K562 (cell line): Measurements from ENCODE around the gene NPC1L1. TPM values are rescaled to one million over a fixed set of nuclear protein-coding genes. Genes with fewer than 3 reads are reported as not detected.
A peak's percentile ranks its signal among the peaks of the same experiment; 100 is the strongest.

ENCODE experiments used
- CCAR2 ChIP-seq: fragments of 200-400 bp; formaldehyde crosslinking; IDR thresholded peaks from 2 replicates; pipeline ENCODE4 v1.6.1; 2017; ENCODE audit warnings: mild to moderate bottlenecking, low read depth, low read length
- ELF1 ChIP-seq: fragments of 200-800 bp; sonication (Bioruptor generic); IDR thresholded peaks from 2 replicates; pipeline ENCODE4 v1.6.1; 2016; ENCODE audit warnings: missing genetic modification characterization, missing compliant biosample characterization
- HEY1 ChIP-seq: fragments of 250-450 bp; sonication (Bioruptor Pico); IDR thresholded peaks from 2 replicates; pipeline ENCODE4 v1.5.0; 2020; ENCODE audit warnings: mild to moderate bottlenecking, moderate library complexity, borderline replicate concordance
- MCM2 ChIP-seq: fragments of 450-650 bp; IDR thresholded peaks from 2 replicates; pipeline ENCODE4 v1.6.1; 2017; ENCODE audit warnings: low read depth, mild to moderate bottlenecking
- MYBL2 ChIP-seq, 2 experiments: fragments of 450-650 bp in 1 of 2; sonication (generic) in 1 of 2; formaldehyde crosslinking in 1 of 2; IDR thresholded peaks; 2 replicates each; pipeline versions ENCODE4 v1.6.1 to v1.8.1; 2017 to 2022; ENCODE audit warnings: borderline replicate concordance in 1 of 2, inconsistent platforms in 1 of 2, low read depth in 1 of 2, mild to moderate bottlenecking in 1 of 2, missing genetic modification reagents in 1 of 2, moderate library complexity in 1 of 2
- POLR2AphosphoS5 ChIP-seq: IDR thresholded peaks from 2 replicates; pipeline ENCODE4 v1.6.1; 2011; ENCODE audit warnings: mild to moderate bottlenecking, low read depth, low read length, moderate library complexity; ENCODE audit not compliant: control insufficient read depth, insufficient read depth
- ZNF232 ChIP-seq: sonication (generic); formaldehyde crosslinking; IDR thresholded peaks from 2 replicates; pipeline ENCODE4 v1.8.0; 2022; ENCODE audit warnings: mild to moderate bottlenecking, missing genetic modification reagents
- ZNF384 ChIP-seq: IDR thresholded peaks from 2 replicates; pipeline ENCODE4 v1.6.1; 2012; ENCODE audit warnings: low read depth, low read length, improper control_type of control experiment
- ZNF57 ChIP-seq: fragments of 450-650 bp; formaldehyde crosslinking; IDR thresholded peaks from 2 replicates; pipeline ENCODE4 v1.4.0; 2020; ENCODE audit warnings: mild to moderate bottlenecking, moderate library complexity
- ZNF764 ChIP-seq: fragments of 250-450 bp; sonication (Bioruptor Pico); IDR thresholded peaks from 2 replicates; pipeline ENCODE4 v1.4.0; 2020; ENCODE audit warnings: low read depth, mild to moderate bottlenecking, moderate library complexity
- ZNF79 ChIP-seq: fragments of 250-450 bp; sonication (Bioruptor Pico); IDR thresholded peaks from 2 replicates; pipeline ENCODE4 v1.4.0; 2020; ENCODE audit warnings: low read depth, mild to moderate bottlenecking, moderate library complexity
- ZNF830 ChIP-seq: fragments of 250-450 bp; sonication (Bioruptor Pico); IDR thresholded peaks from 2 replicates; pipeline ENCODE4 v1.5.0; 2021; ENCODE audit warnings: mild to moderate bottlenecking
- polyA plus RNA-seq, 8 experiments: library from polyadenylated mRNA; depleted of rRNA in 4 of 8; stranded (reverse) in 5 of 8; unstranded in 3 of 8; fragments of >200 nt; fragmentation: Nextera tagmentation in 2 of 8; fragmentation: Illumina TruSeq in 1 of 8; extraction: Ambion mirVana in 2 of 8; extraction: Trizol in 1 of 8; gene quantifications; 2 replicates each; pipeline versions ENCODE4 v1.2.1 to v1.2.3, GENCODE V29; 2011 to 2014; ENCODE audit warnings: inconsistent platforms in 1 of 8, missing spikeins in 1 of 8
- total RNA-seq, 7 experiments: library from RNA; depleted of rRNA in 6 of 7; stranded (reverse); fragments of >200 nt in 6 of 7; fragmentation: Illumina TruSeq in 2 of 7; extraction: Trizol in 2 of 7; gene quantifications; 2 replicates each; pipeline versions ENCODE4 v1.2.1 to v1.2.3, GENCODE V29; 2011 to 2021; ENCODE audit warnings: low replicate concordance in 1 of 7
- TF ChIP-seq, protein P1 (sequence below), 2 experiments: fragments of 200-800 bp in 1 of 2; sonication (Bioruptor generic) in 1 of 2; sonication (generic) in 1 of 2; formaldehyde crosslinking in 1 of 2; IDR thresholded peaks in 1 of 2; conservative IDR thresholded peaks in 1 of 2; 2 replicates each; pipeline versions ENCODE4 v1.5.0 to v1.6.1; 2016 to 2020; ENCODE audit warnings: missing compliant biosample characterization in 1 of 2, missing genetic modification characterization in 1 of 2, missing genetic modification reagents in 1 of 2
- TF ChIP-seq, protein P2 (sequence below): fragments of 250-450 bp; sonication (Bioruptor Pico); IDR thresholded peaks from 2 replicates; pipeline ENCODE4 v1.8.0; 2021; ENCODE audit warnings: mild to moderate bottlenecking, moderate library complexity
- TF ChIP-seq, protein P3 (sequence below): sonication (generic); formaldehyde crosslinking; IDR thresholded peaks from 2 replicates; pipeline ENCODE4 v1.8.0; 2023; ENCODE audit warnings: mild to moderate bottlenecking, missing genetic modification reagents
- TF ChIP-seq, protein P4 (sequence below): fragments of 250-450 bp; sonication (Bioruptor Pico); IDR thresholded peaks from 2 replicates; pipeline ENCODE4 v1.5.0; 2021; ENCODE audit warnings: mild to moderate bottlenecking, borderline replicate concordance

The NPC1L1 gene
- total and polyA plus RNA-seq, 9 of the 15 experiments (the other 6 are each of a cell fraction or from before 2014, with no cell fraction given): 0.01 to 0.18 (median 0.07) TPM; not detected in 4

DNA sequence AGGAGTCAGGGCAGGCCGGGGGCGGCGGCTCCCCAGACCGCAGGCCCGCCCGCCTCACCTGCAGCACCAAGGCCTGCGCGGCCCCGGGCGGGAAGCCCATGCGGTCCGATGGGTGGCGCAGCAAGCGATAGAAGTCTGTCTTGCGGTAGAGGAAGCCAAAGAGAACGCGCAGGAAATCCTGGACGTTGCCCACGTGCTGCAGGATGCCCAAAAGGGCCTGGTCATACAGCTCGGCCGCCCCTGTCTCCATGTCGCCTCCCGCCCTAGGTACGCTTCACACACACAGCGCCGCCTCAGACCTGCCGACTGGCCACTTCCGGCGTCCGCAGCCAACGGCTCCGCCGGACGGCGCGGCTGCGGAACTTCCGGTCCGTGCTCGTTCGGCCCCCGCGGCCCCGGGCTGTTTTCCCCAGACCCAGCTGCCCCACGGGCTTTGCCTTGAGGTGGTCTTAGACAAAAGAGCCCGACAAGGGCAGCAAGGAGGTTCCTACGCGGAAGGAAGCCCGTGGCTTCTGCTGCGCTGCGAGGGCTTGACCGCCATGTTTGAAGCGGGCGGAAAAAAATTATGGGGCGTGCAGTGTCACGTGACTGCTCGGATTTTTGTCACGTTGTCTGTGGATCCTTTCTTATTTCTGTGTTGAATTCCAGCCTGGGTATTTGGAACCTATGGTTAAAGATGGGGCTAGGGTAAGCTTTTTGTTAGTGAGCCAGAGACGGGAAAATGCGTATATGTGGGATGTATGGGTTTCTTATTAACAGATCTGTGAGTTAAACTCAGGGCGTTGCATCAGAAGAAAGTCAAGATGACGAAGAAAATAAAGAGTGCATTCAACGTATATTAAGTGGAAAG is 50.6 kb downstream of the NPC1L1 start, which contains the start of gene NUDCD3 (continued):
- TF ChIP-seq, protein P1, sequence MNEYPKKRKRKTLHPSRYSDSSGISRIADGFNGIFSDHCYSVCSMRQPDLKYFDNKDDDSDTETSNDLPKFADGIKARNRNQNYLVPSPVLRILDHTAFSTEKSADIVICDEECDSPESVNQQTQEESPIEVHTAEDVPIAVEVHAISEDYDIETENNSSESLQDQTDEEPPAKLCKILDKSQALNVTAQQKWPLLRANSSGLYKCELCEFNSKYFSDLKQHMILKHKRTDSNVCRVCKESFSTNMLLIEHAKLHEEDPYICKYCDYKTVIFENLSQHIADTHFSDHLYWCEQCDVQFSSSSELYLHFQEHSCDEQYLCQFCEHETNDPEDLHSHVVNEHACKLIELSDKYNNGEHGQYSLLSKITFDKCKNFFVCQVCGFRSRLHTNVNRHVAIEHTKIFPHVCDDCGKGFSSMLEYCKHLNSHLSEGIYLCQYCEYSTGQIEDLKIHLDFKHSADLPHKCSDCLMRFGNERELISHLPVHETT (CRISPR knock-in tag; conservative IDR thresholded peaks at IDR 0.05 in 1 of 2, IDR thresholded peaks at IDR 0.05 in 1 of 2): peak in 1 of 2 experiments; percentile 77; a peak in 2 of 4 replicates
- TF ChIP-seq ZNF79 (no peak), MYBL2 (IDR thresholded peaks at IDR 0.05; ENCODE audit: low read depth) (peak; percentile 59; the same call in 1 of the 2 replicates), MYBL2 (CRISPR knock-in tag; IDR thresholded peaks at IDR 0.05; ENCODE audit: borderline replicate concordance) (no peak), ZNF232 (CRISPR knock-in tag) (peak; percentile 59; the same call in 1 of the 2 replicates), CCAR2 (no peak), ZNF384 (peak; percentile 58; the same call in 1 of the 2 replicates), ZNF830 (no peak), HEY1 (CRISPR knock-in tag) (no peak), ELF1 (peak; percentile 99), MCM2 (no peak), ZNF764 (no peak), ZNF57 (no peak), POLR2AphosphoS5 (no peak; the same call in 1 of the 2 replicates)
- TF ChIP-seq, protein P2, sequence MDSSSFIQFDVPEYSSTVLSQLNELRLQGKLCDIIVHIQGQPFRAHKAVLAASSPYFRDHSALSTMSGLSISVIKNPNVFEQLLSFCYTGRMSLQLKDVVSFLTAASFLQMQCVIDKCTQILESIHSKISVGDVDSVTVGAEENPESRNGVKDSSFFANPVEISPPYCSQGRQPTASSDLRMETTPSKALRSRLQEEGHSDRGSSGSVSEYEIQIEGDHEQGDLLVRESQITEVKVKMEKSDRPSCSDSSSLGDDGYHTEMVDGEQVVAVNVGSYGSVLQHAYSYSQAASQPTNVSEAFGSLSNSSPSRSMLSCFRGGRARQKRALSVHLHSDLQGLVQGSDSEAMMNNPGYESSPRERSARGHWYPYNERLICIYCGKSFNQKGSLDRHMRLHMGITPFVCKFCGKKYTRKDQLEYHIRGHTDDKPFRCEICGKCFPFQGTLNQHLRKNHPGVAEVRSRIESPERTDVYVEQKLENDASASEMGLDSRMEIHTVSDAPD: no peak
- TF ChIP-seq, protein P3, sequence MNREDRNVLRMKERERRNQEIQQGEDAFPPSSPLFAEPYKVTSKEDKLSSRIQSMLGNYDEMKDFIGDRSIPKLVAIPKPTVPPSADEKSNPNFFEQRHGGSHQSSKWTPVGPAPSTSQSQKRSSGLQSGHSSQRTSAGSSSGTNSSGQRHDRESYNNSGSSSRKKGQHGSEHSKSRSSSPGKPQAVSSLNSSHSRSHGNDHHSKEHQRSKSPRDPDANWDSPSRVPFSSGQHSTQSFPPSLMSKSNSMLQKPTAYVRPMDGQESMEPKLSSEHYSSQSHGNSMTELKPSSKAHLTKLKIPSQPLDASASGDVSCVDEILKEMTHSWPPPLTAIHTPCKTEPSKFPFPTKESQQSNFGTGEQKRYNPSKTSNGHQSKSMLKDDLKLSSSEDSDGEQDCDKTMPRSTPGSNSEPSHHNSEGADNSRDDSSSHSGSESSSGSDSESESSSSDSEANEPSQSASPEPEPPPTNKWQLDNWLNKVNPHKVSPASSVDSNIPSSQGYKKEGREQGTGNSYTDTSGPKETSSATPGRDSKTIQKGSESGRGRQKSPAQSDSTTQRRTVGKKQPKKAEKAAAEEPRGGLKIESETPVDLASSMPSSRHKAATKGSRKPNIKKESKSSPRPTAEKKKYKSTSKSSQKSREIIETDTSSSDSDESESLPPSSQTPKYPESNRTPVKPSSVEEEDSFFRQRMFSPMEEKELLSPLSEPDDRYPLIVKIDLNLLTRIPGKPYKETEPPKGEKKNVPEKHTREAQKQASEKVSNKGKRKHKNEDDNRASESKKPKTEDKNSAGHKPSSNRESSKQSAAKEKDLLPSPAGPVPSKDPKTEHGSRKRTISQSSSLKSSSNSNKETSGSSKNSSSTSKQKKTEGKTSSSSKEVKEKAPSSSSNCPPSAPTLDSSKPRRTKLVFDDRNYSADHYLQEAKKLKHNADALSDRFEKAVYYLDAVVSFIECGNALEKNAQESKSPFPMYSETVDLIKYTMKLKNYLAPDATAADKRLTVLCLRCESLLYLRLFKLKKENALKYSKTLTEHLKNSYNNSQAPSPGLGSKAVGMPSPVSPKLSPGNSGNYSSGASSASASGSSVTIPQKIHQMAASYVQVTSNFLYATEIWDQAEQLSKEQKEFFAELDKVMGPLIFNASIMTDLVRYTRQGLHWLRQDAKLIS (CRISPR knock-in tag): peak; percentile 64; the same call in 1 of the 2 replicates
- TF ChIP-seq, protein P4, sequence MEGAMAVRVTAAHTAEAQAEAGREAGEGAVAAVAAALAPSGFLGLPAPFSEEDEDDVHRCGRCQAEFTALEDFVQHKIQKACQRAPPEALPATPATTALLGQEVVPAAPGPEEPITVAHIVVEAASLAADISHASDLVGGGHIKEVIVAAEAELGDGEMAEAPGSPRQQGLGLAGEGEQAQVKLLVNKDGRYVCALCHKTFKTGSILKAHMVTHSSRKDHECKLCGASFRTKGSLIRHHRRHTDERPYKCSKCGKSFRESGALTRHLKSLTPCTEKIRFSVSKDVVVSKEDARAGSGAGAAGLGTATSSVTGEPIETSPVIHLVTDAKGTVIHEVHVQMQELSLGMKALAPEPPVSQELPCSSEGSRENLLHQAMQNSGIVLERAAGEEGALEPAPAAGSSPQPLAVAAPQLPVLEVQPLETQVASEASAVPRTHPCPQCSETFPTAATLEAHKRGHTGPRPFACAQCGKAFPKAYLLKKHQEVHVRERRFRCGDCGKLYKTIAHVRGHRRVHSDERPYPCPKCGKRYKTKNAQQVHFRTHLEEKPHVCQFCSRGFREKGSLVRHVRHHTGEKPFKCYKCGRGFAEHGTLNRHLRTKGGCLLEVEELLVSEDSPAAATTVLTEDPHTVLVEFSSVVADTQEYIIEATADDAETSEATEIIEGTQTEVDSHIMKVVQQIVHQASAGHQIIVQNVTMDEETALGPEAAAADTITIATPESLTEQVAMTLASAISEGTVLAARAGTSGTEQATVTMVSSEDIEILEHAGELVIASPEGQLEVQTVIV (CRISPR knock-in tag): no peak
